ENCODE measurements around the gene INSIG1. TPM values are rescaled to one million over a fixed set of nuclear protein-coding genes. Genes with fewer than 3 reads are reported as not detected.

INSIG1 gene
- total RNA-seq, 1 experiment from 2014 or later = 92.6 TPM

GRCh38 chr7:155256081-155256760 is 41.5 kb upstream of the INSIG1 start:
- POLR2A ChIA-PET = no interaction called here
- Histone ChIP-seq H3K36me3 (ENCODE audit: control insufficient read depth, insufficient read depth, low read length) (no peaks in the 10 kb centered on the region), H3K9me3 (ENCODE audit: control insufficient read depth, insufficient read depth, low read depth, low read length) (no peaks in the 10 kb centered on the region), H3K4me1 (ENCODE audit: control insufficient read depth, insufficient read depth, low read length) (no peaks in the 10 kb centered on the region), H3K27me3 (ENCODE audit: control insufficient read depth, insufficient read depth, low read length) (no peaks in the 10 kb centered on the region; the same call in 1 of the 2 replicates), H3K4me3 (ENCODE audit: low read depth in 2 of 2, low read length in 2 of 2) (no peak overlapping the region), H3K27ac (ENCODE audit: low read length) (no peak overlapping the region)
- intact Hi-C loops (cut with micrococcal nuclease; ENCODE audit: unreplicated experiment) = no loop called here
- CTCF ChIA-PET = no interaction called here
- DNase-seq (ENCODE audit: low read depth, low spot score) = no peak
- ATAC-seq = no peak
- TF ChIP-seq TCF7L2 (IDR thresholded peaks at IDR 0.05; ENCODE audit: low read depth, low read length) = no peak
- TF ChIP-seq, protein P1, sequence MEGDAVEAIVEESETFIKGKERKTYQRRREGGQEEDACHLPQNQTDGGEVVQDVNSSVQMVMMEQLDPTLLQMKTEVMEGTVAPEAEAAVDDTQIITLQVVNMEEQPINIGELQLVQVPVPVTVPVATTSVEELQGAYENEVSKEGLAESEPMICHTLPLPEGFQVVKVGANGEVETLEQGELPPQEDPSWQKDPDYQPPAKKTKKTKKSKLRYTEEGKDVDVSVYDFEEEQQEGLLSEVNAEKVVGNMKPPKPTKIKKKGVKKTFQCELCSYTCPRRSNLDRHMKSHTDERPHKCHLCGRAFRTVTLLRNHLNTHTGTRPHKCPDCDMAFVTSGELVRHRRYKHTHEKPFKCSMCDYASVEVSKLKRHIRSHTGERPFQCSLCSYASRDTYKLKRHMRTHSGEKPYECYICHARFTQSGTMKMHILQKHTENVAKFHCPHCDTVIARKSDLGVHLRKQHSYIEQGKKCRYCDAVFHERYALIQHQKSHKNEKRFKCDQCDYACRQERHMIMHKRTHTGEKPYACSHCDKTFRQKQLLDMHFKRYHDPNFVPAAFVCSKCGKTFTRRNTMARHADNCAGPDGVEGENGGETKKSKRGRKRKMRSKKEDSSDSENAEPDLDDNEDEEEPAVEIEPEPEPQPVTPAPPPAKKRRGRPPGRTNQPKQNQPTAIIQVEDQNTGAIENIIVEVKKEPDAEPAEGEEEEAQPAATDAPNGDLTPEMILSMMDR (IDR thresholded peaks at IDR 0.05) = no peak
- no peak for TF ChIP-seq REST (IDR thresholded peaks at IDR 0.05; ENCODE audit: insufficient read depth in 1 of 2, low read depth in 2 of 2, low read length in 1 of 2)
- no peak for TF ChIP-seq SIN3A (IDR thresholded peaks at IDR 0.05; ENCODE audit: borderline replicate concordance, insufficient read depth, low read depth, low read length)
- no peak for TF ChIP-seq POLR2AphosphoS5 (IDR thresholded peaks at IDR 0.05; ENCODE audit: low read depth, low read length)
- in situ Hi-C loops (cut with HindIII; ENCODE audit: low pct_unique_long_range_greater_than_20kb, low sequenced_read_pairs) = no loop called here
- no TSS peak for BruUV-seq (replicated peaks)

GRCh38 chr7:155256761-155257481 is 40.8 kb upstream of the INSIG1 start:
- no peak for ATAC-seq
- H3K4me3 ChIP-seq (ENCODE audit: low read depth in 2 of 2, low read length in 2 of 2) = no peak overlapping the region
- no peaks in the 10 kb centered on the region for H3K4me1 ChIP-seq (ENCODE audit: control insufficient read depth, insufficient read depth, low read length)
- no TSS peak for BruUV-seq (replicated peaks)
- no peak for TF ChIP-seq REST (IDR thresholded peaks at IDR 0.05; ENCODE audit: insufficient read depth in 1 of 2, low read depth in 2 of 2, low read length in 1 of 2)
- H3K36me3 ChIP-seq (ENCODE audit: control insufficient read depth, insufficient read depth, low read length) = no peaks in the 10 kb centered on the region
- intact Hi-C loops (cut with micrococcal nuclease; ENCODE audit: unreplicated experiment) = no loop called here
- ChIA-PET POLR2A (no interaction called here), CTCF (no interaction called here)
- in situ Hi-C loops (cut with HindIII; ENCODE audit: low pct_unique_long_range_greater_than_20kb, low sequenced_read_pairs) = no loop called here
- H3K27me3 ChIP-seq (ENCODE audit: control insufficient read depth, insufficient read depth, low read length) = no peaks in the 10 kb centered on the region; the same call in 1 of the 2 replicates
- H3K27ac ChIP-seq (ENCODE audit: low read length) = no peak overlapping the region
- no peak for DNase-seq (ENCODE audit: low read depth, low spot score)
- H3K9me3 ChIP-seq (ENCODE audit: control insufficient read depth, insufficient read depth, low read depth, low read length) = no peaks in the 10 kb centered on the region
